Activated B cell treated with CpG ODN at 0.5 μM for 24 hours (primary cell): ENCODE measurements around the gene MAP2K4. TPM values are rescaled to one million over a fixed set of nuclear protein-coding genes. Genes with fewer than 3 reads are reported as not detected.

Experiments
- ATAC-seq: fragments of 200-7000 bp; cut with Tn5 transposase; one replicate; pipeline ENCODE4 v1.10.0; 2021; ENCODE audit warnings: low read depth, mild to moderate bottlenecking, moderate library complexity
- CTCF ChIA-PET: fragments of 350-600 bp; sonication (Branson Sonifier 250); formaldehyde crosslinking; loops from one replicate; lab custom pipeline; 2021; ENCODE audit warnings: antibody characterized with exemption; lab: Charles Lee
- POLR2A ChIA-PET: fragments of 350-600 bp; sonication (Branson Sonifier 250); formaldehyde crosslinking; loops from one replicate; lab custom pipeline; 2021; ENCODE audit warnings: antibody characterized with exemption; lab: Charles Lee
- DNase-seq: peaks from one replicate; pipeline ENCODE4 v3.0.0; 2022
- H3K27ac Mint-ChIP-seq: one replicate; pipeline ENCODE4 v1.8.0; 2020; ENCODE audit warnings: mixed read lengths
- H3K27me3 Mint-ChIP-seq: one replicate; pipeline ENCODE4 v1.8.0; 2021; ENCODE audit warnings: mixed read lengths
- H3K36me3 Mint-ChIP-seq: one replicate; pipeline ENCODE4 v1.8.0; 2021; ENCODE audit warnings: low read depth, mixed read lengths
- H3K4me1 Mint-ChIP-seq: one replicate; pipeline ENCODE4 v1.8.0; 2021; ENCODE audit warnings: mixed read lengths
- H3K4me3 Mint-ChIP-seq: one replicate; pipeline ENCODE4 v1.8.0; 2020; ENCODE audit warnings: mild to moderate bottlenecking, mixed read lengths
- H3K9me3 Mint-ChIP-seq: one replicate; pipeline ENCODE4 v1.8.0; 2020; ENCODE audit warnings: mixed read lengths
- intact Hi-C: fragments of 100-400 bp; cut with micrococcal nuclease; formaldehyde crosslinking; loops from one replicate; pipeline ENCODE4 v1.15.1; 2024
- total RNA-seq: library from RNA; stranded (reverse); gene quantifications from 2 replicates; pipeline ENCODE4 v1.2.3, GENCODE V29; 2022
- TF ChIP-seq, protein P1 (sequence below): fragments of 200-600 bp; IDR thresholded peaks from one replicate; pipeline ENCODE4 v1.8.0; 2022; ENCODE audit warnings: antibody characterized with exemption, mild to moderate bottlenecking

Gene MAP2K4
- total RNA-seq, 1 donor from 2014 or later: 32.9 TPM

DNA sequence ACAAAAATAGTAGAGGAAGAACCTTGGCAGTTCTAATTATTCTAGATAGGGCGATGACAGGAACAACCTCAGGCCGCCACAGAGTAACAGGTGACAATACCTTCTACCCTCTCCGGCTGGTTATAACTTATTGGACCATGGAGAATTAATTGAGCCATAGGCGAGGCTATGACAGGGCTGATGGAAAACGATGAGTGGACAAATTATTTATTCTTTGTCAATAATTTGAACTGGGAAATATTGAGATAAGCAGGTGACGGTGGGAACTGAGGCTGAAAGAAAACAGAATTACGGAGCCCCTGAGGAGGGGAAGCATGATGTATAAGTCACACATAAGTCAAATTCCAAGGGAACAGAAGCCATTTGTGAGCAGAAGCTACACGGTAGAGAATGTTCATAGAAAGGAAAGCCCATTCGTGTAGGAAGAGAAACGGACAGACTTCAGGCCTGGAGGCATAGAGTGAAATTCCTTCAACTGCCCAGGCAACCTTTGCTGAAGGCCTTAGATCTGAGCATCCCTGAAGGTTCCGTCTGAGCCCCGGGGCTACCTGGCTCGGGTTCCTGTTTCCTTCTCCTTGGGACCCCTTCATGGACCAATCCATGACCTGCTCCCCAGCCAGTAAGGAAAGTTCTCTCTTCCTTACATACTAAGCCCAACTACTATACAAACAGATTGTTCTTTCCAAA lies 158.1 kb downstream of the MAP2K4 start:
- no peak overlapping the region for H3K27ac Mint-ChIP-seq
- H3K9me3 Mint-ChIP-seq: no peaks in the 10 kb centered on the region
- no peaks in the 10 kb centered on the region for H3K27me3 Mint-ChIP-seq
- no peaks in the 10 kb centered on the region for H3K4me1 Mint-ChIP-seq
- intact Hi-C loops: no loop called here
- DNase-seq (no peak), ATAC-seq (no peak)
- H3K4me3 Mint-ChIP-seq: no peak overlapping the region
- CTCF ChIA-PET: no interaction called here
- no peaks in the 10 kb centered on the region for H3K36me3 Mint-ChIP-seq
- TF ChIP-seq, protein P1, sequence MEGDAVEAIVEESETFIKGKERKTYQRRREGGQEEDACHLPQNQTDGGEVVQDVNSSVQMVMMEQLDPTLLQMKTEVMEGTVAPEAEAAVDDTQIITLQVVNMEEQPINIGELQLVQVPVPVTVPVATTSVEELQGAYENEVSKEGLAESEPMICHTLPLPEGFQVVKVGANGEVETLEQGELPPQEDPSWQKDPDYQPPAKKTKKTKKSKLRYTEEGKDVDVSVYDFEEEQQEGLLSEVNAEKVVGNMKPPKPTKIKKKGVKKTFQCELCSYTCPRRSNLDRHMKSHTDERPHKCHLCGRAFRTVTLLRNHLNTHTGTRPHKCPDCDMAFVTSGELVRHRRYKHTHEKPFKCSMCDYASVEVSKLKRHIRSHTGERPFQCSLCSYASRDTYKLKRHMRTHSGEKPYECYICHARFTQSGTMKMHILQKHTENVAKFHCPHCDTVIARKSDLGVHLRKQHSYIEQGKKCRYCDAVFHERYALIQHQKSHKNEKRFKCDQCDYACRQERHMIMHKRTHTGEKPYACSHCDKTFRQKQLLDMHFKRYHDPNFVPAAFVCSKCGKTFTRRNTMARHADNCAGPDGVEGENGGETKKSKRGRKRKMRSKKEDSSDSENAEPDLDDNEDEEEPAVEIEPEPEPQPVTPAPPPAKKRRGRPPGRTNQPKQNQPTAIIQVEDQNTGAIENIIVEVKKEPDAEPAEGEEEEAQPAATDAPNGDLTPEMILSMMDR: no peak
- POLR2A ChIA-PET: no interaction called here

DNA sequence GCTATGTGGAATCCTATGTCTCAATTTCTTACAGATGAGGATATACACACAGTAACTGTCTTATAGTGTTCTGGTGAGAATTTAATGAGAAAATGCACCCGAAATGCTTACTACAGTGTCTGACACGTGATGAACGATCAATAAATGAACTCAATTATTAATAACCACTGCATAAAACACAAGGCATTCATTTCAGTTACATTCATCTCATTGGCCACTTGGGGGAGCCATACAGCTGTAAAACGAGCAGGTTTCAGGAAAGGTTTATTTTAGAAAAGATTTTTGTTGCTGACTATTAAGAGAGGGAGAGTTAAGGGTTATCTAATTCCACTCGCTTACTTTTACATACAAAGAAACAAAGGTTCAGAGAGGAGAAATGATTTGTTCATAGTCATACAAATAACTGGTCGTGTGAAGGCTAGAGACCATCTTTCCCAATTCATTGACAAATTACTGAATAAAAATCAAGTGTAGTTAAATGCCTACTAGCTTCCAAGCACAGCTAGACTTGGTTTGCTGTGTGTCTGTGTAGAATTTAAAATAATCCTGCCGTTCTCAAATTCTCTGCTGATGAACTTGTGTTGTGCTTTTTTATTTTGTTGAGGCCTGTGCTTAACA lies 160.1 kb downstream of the MAP2K4 start:
- ATAC-seq: no peak

GRCh38 chr17:12187658-12188057 lies 167.0 kb downstream of the MAP2K4 start:
- Mint-ChIP-seq H3K27ac (no peak overlapping the region), H3K9me3 (peaks cover 17% of the 10 kb centered on the region), H3K4me1 (no peaks in the 10 kb centered on the region), H3K36me3 (no peaks in the 10 kb centered on the region), H3K4me3 (no peak overlapping the region), H3K27me3 (no peaks in the 10 kb centered on the region)
- ATAC-seq (no peak), DNase-seq (no peak)
- ChIA-PET CTCF (no interaction called here), POLR2A (no interaction called here)
- TF ChIP-seq, protein P1: no peak
- intact Hi-C loops: no loop called here

More for the DNA sequence above, 160.1 kb downstream of the MAP2K4 start:
- H3K9me3 Mint-ChIP-seq: no peaks in the 10 kb centered on the region
- TF ChIP-seq, protein P1: peak; percentile 65
- no peaks in the 10 kb centered on the region for H3K4me1 Mint-ChIP-seq
- ChIA-PET CTCF (interaction anchor here (0.9 to 1.6 kb wide), 7 partner anchors 8 to 851 kb away, joined by 3 to 17 read pairs (median 5); partner anchors contain the start of genes ELAC2 and MYOCD), POLR2A (no interaction called here)
- no peak overlapping the region for H3K27ac Mint-ChIP-seq
- no peak overlapping the region for H3K4me3 Mint-ChIP-seq
- DNase-seq: no peak
- intact Hi-C loops: loop anchor here (1.0 to 5.0 kb wide), 7 partner anchors 76 to 851 kb away; partner anchors contain the start of gene ELAC2
- no peaks in the 10 kb centered on the region for H3K36me3 Mint-ChIP-seq
- no peaks in the 10 kb centered on the region for H3K27me3 Mint-ChIP-seq

DNA sequence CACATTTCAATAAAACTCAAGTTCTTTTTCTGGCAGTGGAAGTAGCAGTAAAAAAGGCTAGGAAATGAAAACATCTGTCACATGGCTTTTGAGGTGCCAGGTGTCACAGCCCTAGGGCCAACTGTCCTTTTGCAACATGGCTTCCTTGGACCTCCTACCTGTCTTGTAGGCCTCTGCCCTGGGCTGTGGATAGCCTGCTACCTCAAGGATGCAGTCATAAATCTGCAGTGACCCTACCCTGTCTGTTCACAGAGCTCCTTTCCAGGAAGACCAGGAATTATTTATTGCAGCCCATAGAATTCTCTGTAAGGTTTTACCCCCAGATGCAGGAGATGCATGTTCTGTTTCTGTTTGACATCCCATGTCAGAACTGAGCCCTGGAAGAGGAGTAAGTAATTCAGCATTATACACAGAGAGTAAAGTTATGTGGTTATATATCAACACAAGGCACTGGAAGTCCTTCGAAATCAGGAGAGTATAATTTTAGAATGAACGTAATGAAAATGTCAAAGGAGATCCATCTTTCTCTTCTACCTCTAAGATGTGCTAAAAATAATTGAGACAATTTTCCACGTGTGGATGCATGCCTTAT lies 172.6 kb downstream of the MAP2K4 start:
- Mint-ChIP-seq H3K27me3 (peaks cover 4% of the 10 kb centered on the region), H3K27ac (no peak overlapping the region), H3K9me3 (peaks cover 8% of the 10 kb centered on the region), H3K4me1 (no peaks in the 10 kb centered on the region), H3K36me3 (no peaks in the 10 kb centered on the region), H3K4me3 (no peak overlapping the region)
- ATAC-seq (no peak), DNase-seq (no peak)
- ChIA-PET POLR2A (no interaction called here), CTCF (no interaction called here)
- TF ChIP-seq, protein P1: no peak
- intact Hi-C loops: no loop called here

Other genes with a start within 250 kb of the MAP2K4 start
- 10.1 and 11.8 TPM in 2 replicates for gene ZNF18, start 23.4 kb upstream of the MAP2K4 start, total RNA-seq